ENCODE measurements around the gene TBCE. TPM values are rescaled to one million over a fixed set of nuclear protein-coding genes. Genes with fewer than 3 reads are reported as not detected.

The TBCE gene
- total and polyA plus RNA-seq, 9 of the 15 experiments (the other 6 are each of a cell fraction or from before 2014, with no cell fraction given) = 52.6 to 92.1 (median 82.1) TPM

GRCh38 chr1:235328271-235329138 is 38.7 kb upstream of the TBCE start, which contains the start of gene GGPS1 (continued):
- TF ChIP-seq ZMIZ1 (IDR thresholded peaks at IDR 0.05; ENCODE audit: low read depth in 2 of 2, low read length in 2 of 2) (no peak), SMARCB1 (IDR thresholded peaks at IDR 0.05; ENCODE audit: insufficient read length, low read depth) (no peak), PURB (CRISPR knock-in tag; IDR thresholded peaks at IDR 0.05; ENCODE audit: low read depth) (no peak), DIDO1 (tag; IDR thresholded peaks at IDR 0.05; ENCODE audit: low read depth) (0 out of 2 replicates have a peak, but pooled peaks have one; percentile 37), ZNF274 (IDR thresholded peaks at IDR 0.05; ENCODE audit: borderline replicate concordance, low read depth, low read length) (no peak), KDM5B (IDR thresholded peaks at IDR 0.05; ENCODE audit: insufficient replicate concordance, low read depth, low read length) (peak; percentile 90), NFIC (IDR thresholded peaks at IDR 0.05) (peak; percentile 45), FOXJ3 (CRISPR knock-in tag; IDR thresholded peaks at IDR 0.05) (no peak), NR2C1 (IDR thresholded peaks at IDR 0.05) (peak; percentile 94), NR2C1 (tag; IDR thresholded peaks at IDR 0.05) (peak; percentile 92), BCLAF1 (IDR thresholded peaks at IDR 0.05; ENCODE audit: borderline replicate concordance in 1 of 2, control insufficient read depth in 1 of 2, low read depth in 2 of 2, low read length in 1 of 2) (no peak), NCOR1 (IDR thresholded peaks at IDR 0.05) (0 out of 2 replicates have a peak, but pooled peaks have one; percentile 14), FOXP1 (CRISPR knock-in tag; IDR thresholded peaks at IDR 0.05) (no peak; the same call in 1 of the 2 replicates), U2AF2 (optimal IDR thresholded peaks at IDR 0.05; ENCODE audit: low read depth, low read length) (no peak), ZKSCAN3 (CRISPR knock-in tag; IDR thresholded peaks at IDR 0.05) (no peak)
